B cell (primary cell): ENCODE measurements around the gene VAV2. TPM values are rescaled to one million over a fixed set of nuclear protein-coding genes. Genes with fewer than 3 reads are reported as not detected.

Experiments
- ATAC-seq: fragments of 200-7000 bp; cut with Tn5 transposase; one replicate; pipeline ENCODE4 v1.10.0; 2021; ENCODE audit warnings: low read depth, mild to moderate bottlenecking, moderate number of reproducible peaks, moderate library complexity
- CTCF ChIA-PET: fragments of 350-600 bp; sonication (Branson Sonifier 250); formaldehyde crosslinking; loops from one replicate; lab custom pipeline; 2021; ENCODE audit warnings: antibody characterized with exemption, inconsistent platforms; lab: Charles Lee
- POLR2A ChIA-PET: fragments of 350-600 bp; sonication (Branson Sonifier 250); formaldehyde crosslinking; loops from one replicate; lab custom pipeline; 2021; ENCODE audit warnings: antibody characterized with exemption; lab: Charles Lee
- DNase-seq: peaks from one replicate; pipeline ENCODE4 v3.0.0; 2013
- H2AFZ ChIP-seq: 2 replicates; pipeline ENCODE4 v1.6.1; 2012; ENCODE audit warnings: mild to moderate bottlenecking, low read depth, low read length; ENCODE audit not compliant: insufficient read depth, poor library complexity, severe bottlenecking
- H3K27ac ChIP-seq, 2 donors: 1 replicate in 1 of 2; 2 replicates in 1 of 2; pipeline ENCODE4 v1.5.1; 2012 to 2013; ENCODE audit warnings: low read length in 2 of 2, mild to moderate bottlenecking in 2 of 2, moderate library complexity in 1 of 2
- H3K27me3 ChIP-seq, 4 experiments: fragments of 200-600 bp in 1 of 4; sonication (generic) in 1 of 4; replicated peaks in 1 of 4; 1 replicate in 2 of 4; 2 replicates in 2 of 4; pipeline versions ENCODE4 v1.6.1 to v1.7.0; 2013 to 2016; ENCODE audit warnings: low read length in 3 of 4, mild to moderate bottlenecking in 2 of 4, mixed read lengths in 1 of 4, moderate library complexity in 1 of 4; ENCODE audit not compliant: insufficient read depth in 4 of 4, control insufficient read depth in 3 of 4; ENCODE audit errors: control extremely low read depth in 1 of 4
- H3K36me3 ChIP-seq, 2 experiments: replicated peaks in 1 of 2; 1 replicate in 1 of 2; 2 replicates in 1 of 2; pipeline versions ENCODE4 v1.6.1 to v1.7.1; 2013; ENCODE audit warnings: low read length in 1 of 2; ENCODE audit not compliant: insufficient read depth in 2 of 2, control insufficient read depth in 1 of 2; ENCODE audit errors: control extremely low read depth in 1 of 2, extremely low read depth in 1 of 2
- H3K4me1 ChIP-seq, 2 donors: fragments of 200-600 bp in 1 of 2; sonication (generic) in 1 of 2; 1 replicate in 1 of 2; 2 replicates in 1 of 2; pipeline versions ENCODE4 v1.5.1 to v1.6.1; 2013 to 2017; ENCODE audit warnings: low read length in 2 of 2; ENCODE audit not compliant: control insufficient read depth in 2 of 2, insufficient read depth in 2 of 2
- H3K4me2 ChIP-seq: replicated peaks from 2 replicates; pipeline ENCODE3; 2012; ENCODE audit warnings: mild to moderate bottlenecking, low read depth, low read length; ENCODE audit not compliant: poor library complexity, severe bottlenecking
- H3K4me3 ChIP-seq, 5 experiments: fragments of 200-600 bp in 1 of 5; sonication (generic) in 1 of 5; 1 replicate in 3 of 5; 2 replicates in 2 of 5; pipeline versions ENCODE4 v1.5.1 to v1.7.0; 2011 to 2016; ENCODE audit warnings: low read length in 4 of 5, mild to moderate bottlenecking in 4 of 5, low read depth in 2 of 5, control low read depth in 1 of 5, moderate library complexity in 1 of 5; ENCODE audit not compliant: insufficient read depth in 1 of 5; ENCODE audit errors: control extremely low read depth in 1 of 5, extremely low read depth in 1 of 5
- H3K79me2 ChIP-seq: fragments of 200-600 bp; sonication (generic); one replicate; pipeline ENCODE4 v1.6.0; 2016; ENCODE audit warnings: low read length; ENCODE audit not compliant: control insufficient read depth, insufficient read depth
- H3K9ac ChIP-seq: fragments of 200-600 bp; sonication (generic); 2 replicates; pipeline ENCODE4 v1.6.1; 2017; ENCODE audit warnings: mild to moderate bottlenecking, low read length, moderate library complexity
- H3K9me3 ChIP-seq, 3 donors: one replicate each; pipeline versions ENCODE4 v1.6.1 to v1.7.1; 2013; ENCODE audit warnings: low read length in 2 of 3; ENCODE audit not compliant: control insufficient read depth in 2 of 3, insufficient read depth in 1 of 3; ENCODE audit errors: control extremely low read depth in 1 of 3
- H4K20me1 ChIP-seq: 2 replicates; pipeline ENCODE4 v1.6.0; 2012; ENCODE audit warnings: mild to moderate bottlenecking, low read length; ENCODE audit not compliant: insufficient read depth, control insufficient read depth, poor library complexity, severe bottlenecking
- H3K27ac Mint-ChIP-seq: one replicate; pipeline ENCODE4 v1.8.0; 2021; ENCODE audit warnings: mixed read lengths
- H3K27me3 Mint-ChIP-seq: one replicate; pipeline ENCODE4 v1.8.0; 2021; ENCODE audit warnings: mixed read lengths
- H3K4me1 Mint-ChIP-seq: one replicate; pipeline ENCODE4 v1.8.0; 2021; ENCODE audit warnings: mixed read lengths
- H3K4me3 Mint-ChIP-seq: one replicate; pipeline ENCODE4 v1.8.0; 2021; ENCODE audit warnings: mixed read lengths
- H3K9me3 Mint-ChIP-seq: one replicate; pipeline ENCODE4 v1.8.0; 2022; ENCODE audit warnings: mixed read lengths; ENCODE audit not compliant: insufficient read depth
- EZH2 ChIP-seq: IDR thresholded peaks from 2 replicates; pipeline ENCODE4 v1.6.1; 2012; ENCODE audit warnings: borderline replicate concordance, low read depth, mild to moderate bottlenecking, moderate library complexity, low read length; ENCODE audit not compliant: insufficient read depth, poor library complexity, severe bottlenecking
- WGBS: methylation state at CpG from one replicate; pipeline ENCODE4 v1.1.5; 2013; ENCODE audit warnings: missing lambda C conversion rate; ENCODE audit not compliant: insufficient coverage; 5-methylcytosine and 5-hydroxymethylcytosine counted together
- intact Hi-C: fragments of 100-400 bp; cut with micrococcal nuclease; formaldehyde crosslinking; loops from one replicate; pipeline ENCODE4 v1.10.0; 2022
- polyA plus RNA-seq: library from polyadenylated mRNA; depleted of rRNA; stranded (reverse); fragments of >200 nt; gene quantifications from 2 replicates; pipeline ENCODE4 v1.2.3, GENCODE V29; 2012
- total RNA-seq, 2 donors: library from RNA; stranded (reverse); fragments of 120-200 nt in 1 of 2; gene quantifications; 1 replicate in 1 of 2; 2 replicates in 1 of 2; pipeline versions ENCODE4 v1.2.3 to v1.2.4, GENCODE V29; 2013 to 2022
- TF ChIP-seq, protein P1 (sequence below): fragments of 200-600 bp; IDR thresholded peaks from one replicate; pipeline ENCODE4 v1.8.0; 2022; ENCODE audit warnings: antibody characterized with exemption, mild to moderate bottlenecking

VAV2 gene
- total and polyA plus RNA-seq, 2 donors (not counting 1 experiment from before 2014, with no cell fraction given), result 34.4 to 128 TPM

DNA sequence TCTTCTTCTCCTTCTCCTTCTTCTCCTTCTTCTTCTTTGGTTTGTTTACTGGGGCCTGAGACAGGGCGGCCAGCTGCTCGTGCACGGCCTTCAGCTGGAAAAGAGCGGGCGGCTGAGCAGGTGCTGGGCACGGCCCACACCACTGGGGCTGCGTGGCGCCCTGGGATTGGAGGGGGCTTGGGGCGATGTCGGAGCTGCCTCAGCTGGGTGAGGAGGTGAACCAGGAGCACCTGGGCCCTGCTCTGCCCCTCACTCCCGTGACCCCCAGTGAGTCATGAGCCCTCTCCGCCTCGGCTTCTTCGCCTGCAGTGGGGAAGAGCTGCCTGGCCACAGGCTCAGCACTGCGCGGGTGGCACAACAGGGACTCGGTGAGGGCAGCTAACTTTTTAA, 48.0 kb upstream of the VAV2 start:
- DNase-seq, result no peak
- Histone ChIP-seq H3K4me3 (no peak overlapping the region), H3K4me1 (no peaks in the 10 kb centered on the region), H3K4me2 (no peak overlapping the region), H3K9me3 (peaks cover 1 to 23% (median 10%) of the 10 kb centered on the region in 3 donors), H3K36me3 (peaks cover 0 to 58% of the 10 kb centered on the region in 2 experiments), H3K79me2 (no peaks in the 10 kb centered on the region), H3K9ac (no peak overlapping the region), H3K27ac (no peak overlapping the region), H2AFZ (no peak overlapping the region), H4K20me1 (peaks cover 6% of the 10 kb centered on the region), H3K27me3 (no peaks in the 10 kb centered on the region)
- no peak overlapping the region for H3K4me3 Mint-ChIP-seq
- no peak for ATAC-seq
- no peak for TF ChIP-seq EZH2
- TF ChIP-seq, protein P1, sequence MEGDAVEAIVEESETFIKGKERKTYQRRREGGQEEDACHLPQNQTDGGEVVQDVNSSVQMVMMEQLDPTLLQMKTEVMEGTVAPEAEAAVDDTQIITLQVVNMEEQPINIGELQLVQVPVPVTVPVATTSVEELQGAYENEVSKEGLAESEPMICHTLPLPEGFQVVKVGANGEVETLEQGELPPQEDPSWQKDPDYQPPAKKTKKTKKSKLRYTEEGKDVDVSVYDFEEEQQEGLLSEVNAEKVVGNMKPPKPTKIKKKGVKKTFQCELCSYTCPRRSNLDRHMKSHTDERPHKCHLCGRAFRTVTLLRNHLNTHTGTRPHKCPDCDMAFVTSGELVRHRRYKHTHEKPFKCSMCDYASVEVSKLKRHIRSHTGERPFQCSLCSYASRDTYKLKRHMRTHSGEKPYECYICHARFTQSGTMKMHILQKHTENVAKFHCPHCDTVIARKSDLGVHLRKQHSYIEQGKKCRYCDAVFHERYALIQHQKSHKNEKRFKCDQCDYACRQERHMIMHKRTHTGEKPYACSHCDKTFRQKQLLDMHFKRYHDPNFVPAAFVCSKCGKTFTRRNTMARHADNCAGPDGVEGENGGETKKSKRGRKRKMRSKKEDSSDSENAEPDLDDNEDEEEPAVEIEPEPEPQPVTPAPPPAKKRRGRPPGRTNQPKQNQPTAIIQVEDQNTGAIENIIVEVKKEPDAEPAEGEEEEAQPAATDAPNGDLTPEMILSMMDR, result no peak
- over 99% methylated on average over 11 of the region's 17 CpGs for WGBS
- H3K9me3 Mint-ChIP-seq, result no peaks in the 10 kb centered on the region
- ChIA-PET POLR2A (no interaction called here), CTCF (no interaction called here)
- no peak overlapping the region for H3K27ac Mint-ChIP-seq
- intact Hi-C loops, result no loop called here
- H3K4me1 Mint-ChIP-seq, result no peaks in the 10 kb centered on the region
- no peaks in the 10 kb centered on the region for H3K27me3 Mint-ChIP-seq

DNA sequence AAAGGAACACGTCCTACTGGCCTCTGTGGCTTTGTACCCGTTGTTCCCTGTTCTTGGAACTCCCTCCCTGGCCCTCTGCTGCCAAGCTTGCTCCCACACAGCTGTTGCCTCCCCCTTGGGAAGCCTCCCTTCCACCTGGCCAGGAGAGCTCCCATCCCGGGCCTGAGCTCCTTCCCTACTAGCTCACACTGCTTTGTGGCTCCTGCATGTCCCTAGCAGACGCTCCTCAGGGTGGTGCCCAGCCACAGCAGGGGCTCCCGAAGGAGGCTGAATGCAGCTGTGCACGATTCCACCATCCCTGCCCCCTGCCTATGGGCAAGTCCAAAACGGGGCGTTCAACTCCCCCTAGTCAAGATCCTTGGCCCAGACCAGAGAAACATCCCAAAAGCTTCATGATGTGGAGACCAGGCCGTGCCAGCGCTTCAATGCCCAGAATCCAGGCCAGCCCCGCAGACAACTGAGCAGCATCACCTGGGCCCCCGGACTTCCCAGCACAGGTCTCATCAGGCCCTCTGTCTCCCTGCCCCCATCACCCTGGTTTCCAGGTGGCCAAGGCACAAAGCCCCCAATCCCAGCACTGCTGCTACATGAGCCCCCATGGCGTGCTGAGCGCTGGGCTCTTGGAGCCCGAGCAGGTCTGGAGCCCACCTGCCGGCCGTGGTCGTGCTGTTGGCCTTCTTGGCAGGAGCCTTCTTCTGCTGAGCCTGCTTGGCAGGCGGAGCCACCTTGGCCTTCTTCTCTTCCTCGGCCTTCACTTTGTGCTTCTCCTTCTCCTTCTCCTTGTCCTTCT, 47.5 kb upstream of the VAV2 start:
- TF ChIP-seq EZH2, result no peak
- TF ChIP-seq, protein P1, result no peak
- Histone ChIP-seq H3K27me3 (no peaks in the 10 kb centered on the region), H3K4me1 (no peaks in the 10 kb centered on the region), H3K9ac (no peak overlapping the region), H4K20me1 (peaks cover under 1% of the 10 kb centered on the region), H3K4me2 (no peak overlapping the region), H3K27ac (no peak overlapping the region), H2AFZ (no peak overlapping the region), H3K4me3 (no peak overlapping the region), H3K9me3 (peaks cover 1 to 23% (median 10%) of the 10 kb centered on the region in 3 donors), H3K79me2 (no peaks in the 10 kb centered on the region), H3K36me3 (peaks cover 0 to 57% of the 10 kb centered on the region in 2 experiments)
- DNase-seq, result no peak
- ATAC-seq, result no peak
- WGBS, result 97% methylated on average over 20 of the region's 20 CpGs
- Mint-ChIP-seq H3K9me3 (no peaks in the 10 kb centered on the region), H3K4me1 (no peaks in the 10 kb centered on the region), H3K27me3 (no peaks in the 10 kb centered on the region), H3K4me3 (no peak overlapping the region), H3K27ac (no peak overlapping the region)
- intact Hi-C loops, result no loop called here
- CTCF ChIA-PET, result no interaction called here
- POLR2A ChIA-PET, result no interaction called here
